ENCODE results near the gene CAMTA1.

Gene CAMTA1

GRCh38 chr1:7517611-7518330 lies 732.5 kb downstream of the CAMTA1 start:
- no peak for DNase-seq (ENCODE audit: low read depth)
- H3K4me3 ChIP-seq (ENCODE audit: control insufficient read depth, low read depth, low read length): no peak overlapping the region
- no peak for TF ChIP-seq CTCF (IDR thresholded peaks at IDR 0.05; ENCODE audit: control insufficient read depth, insufficient read depth, low read depth, low read length, missing control alignments)

GRCh38 chr1:7518411-7518810 lies 733.2 kb downstream of the CAMTA1 start:
- no peak for DNase-seq (ENCODE audit: low read depth)
- H3K4me3 ChIP-seq (ENCODE audit: control insufficient read depth, low read depth, low read length): no peak overlapping the region
- TF ChIP-seq CTCF (IDR thresholded peaks at IDR 0.05; ENCODE audit: control insufficient read depth, insufficient read depth, low read depth, low read length, missing control alignments): no peak

GRCh38 chr1:7519181-7519860 lies 734.1 kb downstream of the CAMTA1 start:
- no peak for TF ChIP-seq CTCF (IDR thresholded peaks at IDR 0.05; ENCODE audit: control insufficient read depth, insufficient read depth, low read depth, low read length, missing control alignments)
- DNase-seq (ENCODE audit: low read depth): no peak

GRCh38 chr1:7519861-7520395 lies 734.7 kb downstream of the CAMTA1 start:
- TF ChIP-seq CTCF (IDR thresholded peaks at IDR 0.05; ENCODE audit: control insufficient read depth, insufficient read depth, low read depth, low read length, missing control alignments): no peak
- DNase-seq (ENCODE audit: low read depth): no peak
- H3K4me3 ChIP-seq (ENCODE audit: control insufficient read depth, low read depth, low read length): no peak overlapping the region

More at GRCh38 chr1:7519181-7519860, 734.1 kb downstream of the CAMTA1 start:
- no peak overlapping the region for H3K4me3 ChIP-seq (ENCODE audit: control insufficient read depth, low read depth, low read length)

GRCh38 chr1:7520496-7520895 lies 735.2 kb downstream of the CAMTA1 start:
- no peak for DNase-seq (ENCODE audit: low read depth)
- no peak overlapping the region for H3K4me3 ChIP-seq (ENCODE audit: control insufficient read depth, low read depth, low read length)
- no peak for TF ChIP-seq CTCF (IDR thresholded peaks at IDR 0.05; ENCODE audit: control insufficient read depth, insufficient read depth, low read depth, low read length, missing control alignments)

- DNase-seq (ENCODE audit: low read depth): no peak
- no peak for TF ChIP-seq CTCF (IDR thresholded peaks at IDR 0.05; ENCODE audit: control insufficient read depth, insufficient read depth, low read depth, low read length, missing control alignments)
- no peak overlapping the region for H3K4me3 ChIP-seq (ENCODE audit: control insufficient read depth, low read depth, low read length)
These were observed 739.4 kb downstream of the CAMTA1 start for GRCh38 chr1:7524341-7525337.

Measured in AG09309 (cell line).